Measurements from ENCODE around the gene AK3.
"Not testable (repeated sequence)": the region's sequence is repeated elsewhere in the genome, so short reads cannot be mapped to it uniquely, and the experiment has no call there.

The AK3 gene

GRCh38 chr9:4662989-4663792, 77.8 kb downstream of the AK3 start:
- peak; percentile 32 for DNase-seq

- peak; percentile 72 for DNase-seq
Observed at GRCh38 chr9:4662108-4662988, 78.7 kb downstream of the AK3 start, which contains the start of gene PLPP6. Gene PLPP6 (plus strand): TSS chr9:4662294. CDS start chr9:4662376, 82 bp downstream.

- DNase-seq = no peak
Observed at GRCh38 chr9:4661611-4662010, 79.4 kb downstream of the AK3 start.

- no peak for DNase-seq
Observed at GRCh38 chr9:4661165-4661564, 79.8 kb downstream of the AK3 start.

GRCh38 chr9:4660665-4661064, 80.3 kb downstream of the AK3 start:
- not testable (repeated sequence) for DNase-seq
